RWPE1 (cell line): ENCODE results near the gene DNAAF9.

Source experiments
- CTCF ChIA-PET: fragments of 350-600 bp; sonication (Branson Sonifier 250); formaldehyde crosslinking; extraction: SDS; loops from one replicate; lab custom pipeline; 2021; lab: Yijun Ruan, JAX
- POLR2A ChIA-PET: fragments of 400-600 bp; formaldehyde crosslinking; extraction: SDS; loops from one replicate; lab custom pipeline; 2020; ENCODE audit warnings: antibody characterized with exemption; ENCODE audit not compliant: low non-redundant PET; lab: Yijun Ruan, JAX
- DNase-seq: peaks from one replicate; pipeline ENCODE4 v3.0.0; 2012; ENCODE audit warnings: low spot score
- H3K27ac ChIP-seq: fragments of 450-650 bp; 2 replicates; pipeline ENCODE4 v1.5.1; 2017
- TF ChIP-seq, protein P1 (sequence below): fragments of 450-650 bp; conservative IDR thresholded peaks from 2 replicates; pipeline ENCODE4 v1.5.1; 2017; ENCODE audit warnings: low read depth, mild to moderate bottlenecking

The DNAAF9 gene

DNA sequence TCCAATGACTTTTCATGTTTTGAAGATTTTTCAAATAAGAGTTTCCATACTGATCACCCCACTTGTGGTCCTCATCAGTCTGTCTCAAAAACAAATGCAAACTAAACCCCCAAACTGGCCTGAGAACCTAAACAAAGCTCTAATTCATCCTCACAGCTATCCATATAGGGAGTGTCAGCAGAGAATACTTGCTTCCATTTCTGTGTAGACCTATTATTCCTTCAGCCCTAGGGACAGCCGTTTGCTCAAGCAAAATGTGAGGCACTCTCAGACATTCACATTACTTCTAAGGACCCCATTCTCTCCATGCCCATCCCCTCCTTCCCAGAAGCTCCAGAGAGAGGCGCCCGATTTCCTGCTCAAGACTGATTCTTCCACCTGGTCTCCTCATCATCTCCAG is 24.6 kb downstream of the DNAAF9 start:
- CTCF ChIA-PET = no interaction called here
- TF ChIP-seq, protein P1, sequence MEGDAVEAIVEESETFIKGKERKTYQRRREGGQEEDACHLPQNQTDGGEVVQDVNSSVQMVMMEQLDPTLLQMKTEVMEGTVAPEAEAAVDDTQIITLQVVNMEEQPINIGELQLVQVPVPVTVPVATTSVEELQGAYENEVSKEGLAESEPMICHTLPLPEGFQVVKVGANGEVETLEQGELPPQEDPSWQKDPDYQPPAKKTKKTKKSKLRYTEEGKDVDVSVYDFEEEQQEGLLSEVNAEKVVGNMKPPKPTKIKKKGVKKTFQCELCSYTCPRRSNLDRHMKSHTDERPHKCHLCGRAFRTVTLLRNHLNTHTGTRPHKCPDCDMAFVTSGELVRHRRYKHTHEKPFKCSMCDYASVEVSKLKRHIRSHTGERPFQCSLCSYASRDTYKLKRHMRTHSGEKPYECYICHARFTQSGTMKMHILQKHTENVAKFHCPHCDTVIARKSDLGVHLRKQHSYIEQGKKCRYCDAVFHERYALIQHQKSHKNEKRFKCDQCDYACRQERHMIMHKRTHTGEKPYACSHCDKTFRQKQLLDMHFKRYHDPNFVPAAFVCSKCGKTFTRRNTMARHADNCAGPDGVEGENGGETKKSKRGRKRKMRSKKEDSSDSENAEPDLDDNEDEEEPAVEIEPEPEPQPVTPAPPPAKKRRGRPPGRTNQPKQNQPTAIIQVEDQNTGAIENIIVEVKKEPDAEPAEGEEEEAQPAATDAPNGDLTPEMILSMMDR = no peak
- POLR2A ChIA-PET = no interaction called here
- no peak for DNase-seq
- H3K27ac ChIP-seq = no peak overlapping the region

DNA sequence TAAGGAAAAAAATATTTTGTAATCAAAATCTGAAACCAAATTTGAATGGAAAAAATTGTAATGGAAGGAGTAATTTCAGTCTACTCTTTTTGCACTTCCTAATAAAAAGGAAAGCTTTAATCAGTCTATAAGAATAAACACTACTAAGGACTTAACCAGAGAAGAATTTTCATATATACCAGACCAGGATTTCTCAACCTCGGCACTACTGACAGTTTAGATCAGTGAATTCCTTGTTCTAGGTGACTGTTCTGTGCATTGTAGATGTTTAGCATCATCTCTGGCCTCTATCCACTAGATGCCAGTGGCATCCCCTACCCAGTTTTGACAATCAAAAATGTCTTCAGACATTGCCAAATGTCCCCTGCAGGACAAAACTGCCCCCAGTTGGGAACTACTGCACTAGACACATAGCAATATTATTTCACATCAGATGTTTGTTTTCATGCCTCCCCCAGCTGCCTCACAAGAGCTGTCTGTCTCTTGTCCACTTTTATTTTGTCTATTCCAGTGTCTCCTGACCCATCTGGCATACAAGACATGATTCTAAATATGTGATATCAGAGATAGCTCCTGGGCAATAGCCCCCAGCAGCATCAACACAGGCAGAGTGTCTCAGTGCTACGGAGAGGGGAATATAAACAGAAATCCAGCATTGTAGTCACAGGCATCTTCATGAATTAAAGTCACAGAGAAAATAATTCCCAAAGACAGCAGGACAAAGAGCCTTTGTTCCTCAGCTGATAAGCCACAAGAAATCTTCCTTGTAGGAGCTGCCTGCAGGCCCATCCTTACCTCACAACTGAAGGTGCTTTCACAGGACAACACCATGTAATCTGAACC is 27.0 kb downstream of the DNAAF9 start:
- POLR2A ChIA-PET = no interaction called here
- CTCF ChIA-PET = interaction anchor here (0.6 kb wide), 2 partner anchors 9 to 40 kb away, joined by 3 to 5 read pairs; no protein-coding TSS in a partner anchor
- no peak overlapping the region for H3K27ac ChIP-seq
- TF ChIP-seq, protein P1 = no peak
- no peak for DNase-seq

DNA sequence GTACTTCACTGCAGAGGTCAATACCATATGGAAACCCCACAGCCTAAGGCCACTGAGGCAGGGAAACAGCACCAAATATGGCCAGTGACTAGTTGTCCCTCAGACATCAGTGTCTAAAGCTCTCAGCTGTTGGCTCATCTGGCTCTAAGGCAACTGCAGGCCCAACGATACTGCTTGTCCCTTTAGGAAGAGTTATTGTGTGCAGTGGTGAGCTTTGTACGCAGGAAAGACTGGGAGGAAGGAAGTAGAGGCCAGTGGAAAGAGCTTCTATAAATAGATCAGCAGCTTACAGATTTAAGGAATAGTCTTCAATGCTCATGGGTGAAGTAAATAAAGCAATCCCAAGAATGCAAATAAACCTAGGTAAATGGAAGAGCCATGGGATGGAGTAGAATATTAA is 29.3 kb downstream of the DNAAF9 start:
- TF ChIP-seq, protein P1 = no peak
- no peak for DNase-seq
- no peak overlapping the region for H3K27ac ChIP-seq
- ChIA-PET CTCF (no interaction called here), POLR2A (interaction anchor here (0.6 kb wide), 1 partner anchor 507 kb away, joined by 3 read pairs; no protein-coding TSS in a partner anchor)

DNA sequence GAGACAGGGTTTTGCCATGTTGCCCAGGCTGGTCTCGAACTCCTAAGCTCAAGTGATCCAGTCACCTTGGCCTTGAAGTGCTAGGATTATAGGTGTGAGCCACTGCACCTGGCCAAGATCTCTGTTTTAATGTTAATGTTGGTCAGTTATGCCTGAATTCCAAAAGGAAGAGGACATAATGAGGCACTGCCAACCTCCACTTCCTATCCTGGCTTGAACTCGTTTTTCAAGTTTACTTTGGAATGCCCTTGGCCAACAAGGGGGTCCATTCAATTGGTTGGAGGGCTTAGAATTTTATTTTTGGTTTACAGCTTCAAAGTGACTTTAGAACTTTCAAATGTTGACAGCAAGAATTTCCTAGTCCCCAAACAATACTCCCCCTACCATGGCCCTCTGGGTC is 29.8 kb downstream of the DNAAF9 start:
- ChIA-PET POLR2A (interaction anchor here (0.6 kb wide), 1 partner anchor 506 kb away, joined by 3 read pairs; no protein-coding TSS in a partner anchor), CTCF (no interaction called here)
- H3K27ac ChIP-seq = no peak overlapping the region
- no peak for DNase-seq
- TF ChIP-seq, protein P1 = no peak

DNA sequence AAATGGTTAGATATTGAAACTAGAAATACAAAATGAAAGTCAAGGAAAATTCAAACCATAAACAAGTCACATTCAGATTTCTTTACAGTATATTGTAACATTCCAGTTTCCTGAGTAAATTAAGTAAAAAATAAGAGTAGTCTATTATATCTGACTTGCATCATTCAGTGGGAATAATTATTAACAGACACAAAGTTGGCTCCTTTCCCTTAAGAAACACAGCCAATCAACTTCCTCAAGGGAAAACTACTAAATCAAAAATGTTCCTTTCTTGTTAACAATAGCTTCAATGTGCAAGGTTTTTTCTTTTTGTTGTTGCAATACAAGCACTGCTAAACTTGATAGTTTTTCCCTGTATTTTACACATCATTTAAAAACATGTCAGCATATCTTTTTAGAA is 33.2 kb downstream of the DNAAF9 start:
- H3K27ac ChIP-seq = no peak overlapping the region
- DNase-seq = no peak
- POLR2A ChIA-PET = interaction anchor here (0.6 kb wide), 1 partner anchor 63 kb away, joined by 3 read pairs; no protein-coding TSS in a partner anchor
- TF ChIP-seq, protein P1 = no peak
- CTCF ChIA-PET = no interaction called here

DNA sequence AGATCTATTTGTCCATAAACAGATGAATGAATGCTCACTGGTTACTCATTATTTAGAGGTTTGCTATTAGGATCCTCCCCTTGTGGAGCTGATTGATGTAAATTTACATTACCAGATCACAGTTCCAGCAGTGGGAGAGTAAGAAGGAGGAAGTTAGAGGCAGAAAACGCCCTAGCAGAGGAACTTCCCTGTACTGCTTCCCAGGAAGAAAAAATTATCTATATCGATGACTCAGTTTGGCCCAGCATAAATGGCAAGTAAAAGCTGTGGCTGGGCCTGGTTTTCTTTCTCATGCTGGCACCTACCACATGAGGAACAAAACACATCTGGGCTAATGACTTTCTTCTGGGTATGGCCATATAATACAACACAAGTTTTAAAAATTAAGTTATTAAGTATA is 35.7 kb downstream of the DNAAF9 start:
- CTCF ChIA-PET = interaction anchor here (0.7 kb wide), 1 partner anchor 42 kb away, joined by 3 read pairs; no protein-coding TSS in a partner anchor
- TF ChIP-seq, protein P1 = no peak

More for the DNA sequence above, 35.7 kb downstream of the DNAAF9 start:
- no peak for DNase-seq
- H3K27ac ChIP-seq = no peak overlapping the region
- POLR2A ChIA-PET = no interaction called here
